ENCODE measurements around the gene NTMT1. TPM values are rescaled to one million over a fixed set of nuclear protein-coding genes. Genes with fewer than 3 reads are reported as not detected.

NTMT1 gene
- total and polyA plus RNA-seq, 9 of the 15 experiments (the other 6 are each of a cell fraction or from before 2014, with no cell fraction given): 42.1 to 116 (median 74.7) TPM

- TF ChIP-seq ZNF511 (CRISPR knock-in tag; IDR thresholded peaks at IDR 0.05): no peak
- no peak for TF ChIP-seq ETV5 (CRISPR knock-in tag; IDR thresholded peaks at IDR 0.05; ENCODE audit: low read depth)
- no peak for TF ChIP-seq PPARD (CRISPR knock-in tag; IDR thresholded peaks at IDR 0.05)
- TF ChIP-seq CBFA2T2 (conservative IDR thresholded peaks at IDR 0.05): peak; percentile 62
- no peak for TF ChIP-seq NCOA6 (IDR thresholded peaks at IDR 0.05)
- no peak for TF ChIP-seq IRF9 (tag; IDR thresholded peaks at IDR 0.05)
- no peak for TF ChIP-seq ZNF699 (CRISPR knock-in tag; IDR thresholded peaks at IDR 0.05; ENCODE audit: insufficient replicate concordance)
- TF ChIP-seq SMARCC2 (IDR thresholded peaks at IDR 0.05; ENCODE audit: low read depth): no peak
- no peak for TF ChIP-seq ZNF408 (CRISPR knock-in tag; IDR thresholded peaks at IDR 0.05; ENCODE audit: low read depth)
- no peak for TF ChIP-seq LCOR (CRISPR knock-in tag; IDR thresholded peaks at IDR 0.05)
- TF ChIP-seq MLX (CRISPR knock-in tag; conservative IDR thresholded peaks at IDR 0.05): no peak
- no peak for TF ChIP-seq GTF2B (IDR thresholded peaks at IDR 0.05; ENCODE audit: extremely low read depth, insufficient read length)
- TF ChIP-seq ATF4 (CRISPR knock-in tag; IDR thresholded peaks at IDR 0.05): no peak
- TF ChIP-seq SMARCB1 (IDR thresholded peaks at IDR 0.05; ENCODE audit: insufficient read length, low read depth): no peak
- no peak for TF ChIP-seq FOXJ2 (tag; IDR thresholded peaks at IDR 0.05)
- no peak for TF ChIP-seq POLR3A (IDR thresholded peaks at IDR 0.05; ENCODE audit: borderline replicate concordance, extremely low read depth, insufficient read depth, insufficient read length)
- no peak for TF ChIP-seq SNAPC5 (CRISPR knock-in tag; IDR thresholded peaks at IDR 0.05)
- TF ChIP-seq ELF1 (tag; IDR thresholded peaks at IDR 0.05): no peak
- no peak for TF ChIP-seq SIN3A (IDR thresholded peaks at IDR 0.05; ENCODE audit: borderline replicate concordance in 2 of 2, control insufficient read depth in 1 of 2, low read depth in 2 of 2, low read length in 2 of 2)
- TF ChIP-seq ZZZ3 (IDR thresholded peaks at IDR 0.05): no peak
Measured at GRCh38 chr9:129644902-129645301, 18.9 kb downstream of the NTMT1 start (continued).

Measured in K562 (cell line).